NB4 (cell line): ENCODE measurements around the gene TGFBR3L.

ENCODE experiments used
- CTCF ChIP-seq: IDR thresholded peaks from one replicate; pipeline ENCODE4 v1.5.1; 2012; ENCODE audit warnings: low read depth, low read length
- POLR2A ChIP-seq: IDR thresholded peaks from 2 replicates; pipeline ENCODE4 v1.6.1; 2011; ENCODE audit warnings: mild to moderate bottlenecking; ENCODE audit not compliant: insufficient read length; ENCODE audit errors: extremely low read depth

DNA sequence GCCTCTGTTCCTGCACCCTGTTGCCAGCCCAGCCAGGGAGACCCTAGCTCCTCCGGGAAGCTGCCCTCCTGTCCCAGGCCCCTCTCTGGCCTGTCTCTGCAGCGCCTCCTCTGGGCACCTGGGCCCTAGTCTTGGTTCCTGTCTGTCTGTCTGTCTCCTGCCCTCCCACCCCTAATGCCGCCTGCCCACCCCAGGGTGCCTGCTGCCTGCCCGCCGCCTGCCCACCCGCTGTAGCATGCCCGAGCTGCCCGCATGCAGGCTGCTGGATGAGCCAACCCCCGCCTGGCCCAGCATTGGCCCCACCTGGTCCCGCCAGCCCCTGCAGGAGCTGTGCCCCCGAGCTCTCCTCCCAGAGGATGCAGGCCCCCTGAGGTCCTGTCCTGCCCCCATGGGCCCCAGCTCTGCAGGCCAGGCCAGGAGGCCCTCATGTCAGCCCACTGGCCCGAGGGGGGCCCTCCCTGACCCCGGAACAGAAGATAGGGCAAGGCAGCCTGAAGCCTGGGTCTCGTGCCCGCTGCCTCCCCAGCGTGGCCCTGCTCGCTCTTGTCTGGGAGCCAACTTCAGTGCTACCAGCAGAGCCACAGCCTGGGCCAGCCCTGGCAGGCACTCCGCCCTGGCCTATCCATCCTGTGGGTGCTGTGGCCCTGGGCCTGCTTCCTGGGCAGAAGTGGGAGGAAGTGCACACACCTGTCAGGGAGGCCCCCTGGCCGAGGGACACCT is 5.7 kb upstream of the TGFBR3L start:
- TF ChIP-seq CTCF, result no peak
- no peak for TF ChIP-seq POLR2A
